KMS-11 (cell line): ENCODE data around the gene SUGCT.

Experiments
- H2AFZ ChIP-seq: fragments of 200-600 bp; sonication (generic); 2 replicates; pipeline ENCODE4 v1.6.1; 2016; ENCODE audit warnings: antibody characterized with exemption, mixed run types, low read depth
- H3K27ac ChIP-seq: fragments of 200-600 bp; sonication (generic); 2 replicates; pipeline ENCODE4 v1.6.1; 2016; ENCODE audit warnings: mild to moderate bottlenecking, mixed run types
- H3K27me3 ChIP-seq: fragments of 200-600 bp; sonication (generic); 2 replicates; pipeline ENCODE4 v1.6.1; 2017; ENCODE audit warnings: mild to moderate bottlenecking, low read depth, mixed run types, moderate library complexity; ENCODE audit not compliant: insufficient read depth
- H3K36me3 ChIP-seq: fragments of 200-600 bp; sonication (generic); 2 replicates; pipeline ENCODE4 v1.6.1; 2017; ENCODE audit warnings: mild to moderate bottlenecking, mixed run types; ENCODE audit not compliant: insufficient read depth
- H3K4me1 ChIP-seq: fragments of 200-600 bp; sonication (generic); 2 replicates; pipeline ENCODE4 v1.6.1; 2016; ENCODE audit warnings: mild to moderate bottlenecking, low read depth, mixed run types; ENCODE audit not compliant: poor library complexity, severe bottlenecking
- H3K4me2 ChIP-seq: fragments of 200-600 bp; sonication (generic); 2 replicates; pipeline ENCODE4 v1.7.0; 2016; ENCODE audit warnings: mild to moderate bottlenecking, mixed run types
- H3K4me3 ChIP-seq: fragments of 200-600 bp; sonication (generic); IDR thresholded peaks from 2 replicates; pipeline ENCODE4 v1.6.1; 2017; ENCODE audit warnings: low read depth, low read length, mixed read lengths; ENCODE audit not compliant: insufficient read depth
- H3K79me2 ChIP-seq: fragments of 200-600 bp; sonication (generic); 2 replicates; pipeline ENCODE4 v1.6.1; 2016; ENCODE audit warnings: low read depth, mixed run types; ENCODE audit not compliant: insufficient read depth
- H3K9ac ChIP-seq: fragments of 200-600 bp; sonication (generic); 2 replicates; pipeline ENCODE4 v1.6.1; 2016; ENCODE audit warnings: mild to moderate bottlenecking, mixed run types
- H4K20me1 ChIP-seq: fragments of 200-600 bp; sonication (generic); 2 replicates; pipeline ENCODE4 v1.6.1; 2016; ENCODE audit warnings: mild to moderate bottlenecking, mixed run types; ENCODE audit not compliant: insufficient read depth
- CTCF ChIP-seq: fragments of 200-600 bp; sonication (generic); conservative IDR thresholded peaks from 2 replicates; pipeline ENCODE4 v1.6.1; 2017; ENCODE audit warnings: low read depth, mild to moderate bottlenecking, antibody characterized with exemption, low read length, moderate library complexity, mixed read lengths

SUGCT gene

GRCh38 chr7:40483630-40484029 is 348.8 kb downstream of the SUGCT start:
- Histone ChIP-seq H3K4me2 (no peak overlapping the region), H3K27me3 (no peaks in the 10 kb centered on the region), H3K36me3 (no peaks in the 10 kb centered on the region), H3K4me1 (no peaks in the 10 kb centered on the region), H3K4me3 (no peak overlapping the region), H3K27ac (no peak overlapping the region), H3K79me2 (no peaks in the 10 kb centered on the region), H4K20me1 (no peaks in the 10 kb centered on the region), H3K9ac (no peak overlapping the region), H2AFZ (no peak overlapping the region)
- TF ChIP-seq CTCF = no peak; the same call in 1 of the 2 replicates

GRCh38 chr7:40489844-40490602 is 355.2 kb downstream of the SUGCT start:
- no peak overlapping the region for H3K4me2 ChIP-seq
- no peak overlapping the region for H2AFZ ChIP-seq
- no peak overlapping the region for H3K4me3 ChIP-seq
- no peaks in the 10 kb centered on the region for H3K27me3 ChIP-seq
- no peak overlapping the region for H3K27ac ChIP-seq
- TF ChIP-seq CTCF = no peak
- H3K4me1 ChIP-seq = no peaks in the 10 kb centered on the region
- no peak overlapping the region for H3K9ac ChIP-seq
- no peaks in the 10 kb centered on the region for H3K36me3 ChIP-seq
- no peaks in the 10 kb centered on the region for H3K79me2 ChIP-seq
- no peaks in the 10 kb centered on the region for H4K20me1 ChIP-seq

DNA sequence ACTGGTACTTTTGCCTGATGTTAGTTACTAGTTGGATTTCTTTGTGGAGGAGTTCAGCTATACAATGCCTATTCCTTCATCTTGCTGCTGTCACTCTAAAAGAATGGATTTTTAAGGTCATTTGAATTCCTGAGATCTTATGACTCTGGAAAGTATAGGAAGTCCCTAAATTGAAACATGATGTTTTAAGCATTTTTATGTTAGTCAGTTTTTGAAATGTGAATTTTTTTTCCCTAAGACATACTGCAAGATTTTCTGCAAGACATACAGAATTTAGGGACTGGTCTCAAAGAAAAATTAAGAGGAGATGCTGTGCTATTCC is 355.8 kb downstream of the SUGCT start:
- H3K27ac ChIP-seq = no peak overlapping the region
- no peak overlapping the region for H2AFZ ChIP-seq
- H3K4me3 ChIP-seq = no peak overlapping the region
- no peaks in the 10 kb centered on the region for H3K36me3 ChIP-seq
- H3K27me3 ChIP-seq = no peaks in the 10 kb centered on the region
- no peak overlapping the region for H3K9ac ChIP-seq
- TF ChIP-seq CTCF = no peak
- no peaks in the 10 kb centered on the region for H4K20me1 ChIP-seq
- H3K4me1 ChIP-seq = no peaks in the 10 kb centered on the region
- no peaks in the 10 kb centered on the region for H3K79me2 ChIP-seq
- H3K4me2 ChIP-seq = no peak overlapping the region

DNA sequence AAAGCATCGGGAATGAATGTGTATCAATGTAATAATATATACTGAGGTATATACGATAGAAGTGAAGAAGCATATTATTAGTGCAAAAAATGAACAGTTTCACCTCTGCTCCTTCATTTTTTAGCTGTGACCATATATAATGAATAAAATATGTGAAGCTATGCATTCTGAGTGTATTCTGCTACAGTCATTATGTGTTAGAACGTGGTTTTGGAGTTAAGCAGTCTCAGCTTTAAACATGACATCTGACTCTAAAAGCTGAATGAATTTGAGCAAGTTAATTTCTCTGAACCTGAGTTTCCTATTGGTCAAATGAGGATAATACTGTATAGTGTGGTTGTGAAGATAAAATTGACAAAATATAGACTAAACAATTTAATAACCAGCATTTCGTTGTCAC is 358.1 kb downstream of the SUGCT start:
- Histone ChIP-seq H3K79me2 (no peaks in the 10 kb centered on the region), H4K20me1 (no peaks in the 10 kb centered on the region), H3K4me1 (no peaks in the 10 kb centered on the region), H3K27ac (no peak overlapping the region), H2AFZ (no peak overlapping the region), H3K9ac (no peak overlapping the region), H3K27me3 (no peaks in the 10 kb centered on the region), H3K4me2 (no peak overlapping the region), H3K4me3 (no peak overlapping the region), H3K36me3 (no peaks in the 10 kb centered on the region)
- no peak for TF ChIP-seq CTCF
